Aorta (tissue), 5 donors: ENCODE results near the gene CH25H. TPM values are rescaled to one million over a fixed set of nuclear protein-coding genes. Genes with fewer than 3 reads are reported as not detected.
"Not testable (repeated sequence)": the region's sequence is repeated elsewhere in the genome, so short reads cannot be mapped to it uniquely, and the experiment has no call there.

Experiments used
- ATAC-seq: fragments of 200-7000 bp; cut with Tn5 transposase; one replicate; pipeline ENCODE4 v1.9.1; 2022; ENCODE audit warnings: moderate library complexity; ENCODE audit not compliant: low FRiP score
- DNase-seq, 2 donors: peaks; one replicate each; pipeline ENCODE4 v3.0.0-alpha.2; 2020
- H3K27ac ChIP-seq, 2 donors: one replicate each; pipeline ENCODE4 v1.5.1; 2013; ENCODE audit warnings: low read length in 2 of 2, mild to moderate bottlenecking in 2 of 2, moderate library complexity in 2 of 2, control low read depth in 1 of 2, inconsistent platforms in 1 of 2, low read depth in 1 of 2
- H3K27me3 ChIP-seq, 2 donors: one replicate each; pipeline ENCODE4 v1.6.1; 2013; ENCODE audit warnings: control low read depth in 1 of 2, low read length in 1 of 2, mild to moderate bottlenecking in 1 of 2, moderate library complexity in 1 of 2; ENCODE audit not compliant: insufficient read depth in 2 of 2, control insufficient read depth in 1 of 2
- H3K36me3 ChIP-seq, 2 donors: one replicate each; pipeline ENCODE4 v1.6.1; 2013; ENCODE audit warnings: control low read depth in 1 of 2, low read length in 1 of 2, mild to moderate bottlenecking in 1 of 2; ENCODE audit not compliant: insufficient read depth in 2 of 2, control insufficient read depth in 1 of 2
- H3K4me1 ChIP-seq, 2 donors: one replicate each; pipeline ENCODE4 v1.6.1; 2013; ENCODE audit warnings: low read length in 2 of 2, control low read depth in 1 of 2, mild to moderate bottlenecking in 1 of 2, moderate library complexity in 1 of 2; ENCODE audit not compliant: insufficient read depth in 2 of 2, control insufficient read depth in 1 of 2
- H3K4me3 ChIP-seq, 2 donors: one replicate each; pipeline ENCODE4 v1.5.1; 2013; ENCODE audit warnings: low read length in 2 of 2, control low read depth in 1 of 2, mild to moderate bottlenecking in 1 of 2
- H3K9me3 ChIP-seq: one replicate; pipeline ENCODE4 v1.6.1; 2013; ENCODE audit warnings: mild to moderate bottlenecking, low read length; ENCODE audit not compliant: control insufficient read depth
- WGBS, 2 donors: extraction: QIAGEN DNeasy Blood & Tissue Kit; methylation state at CpG; one replicate each; pipeline ENCODE4 v1.1.7; 2013; 5-methylcytosine and 5-hydroxymethylcytosine counted together
- intact Hi-C, 2 donors: fragments of 100-400 bp; cut with DNase I; formaldehyde crosslinking; loops; one replicate each; pipeline versions ENCODE4 v1.14.2 to v1.15.0; 2022
- polyA plus RNA-seq, 2 donors: library from polyadenylated mRNA; stranded (reverse); fragments of 200-250 nt; gene quantifications; one replicate each; pipeline ENCODE4 v1.2.3, GENCODE V29; 2013
- total RNA-seq, 2 donors: library from RNA; stranded (reverse); fragmentation: NEBNext Ultra II Directional; extraction: Animal tissue kit (Norgen Biotek cat#: 25700); gene quantifications; one replicate each; pipeline ENCODE4 v1.2.1, GENCODE V29; 2021
- donor health status: healthy with polysubstance abuse.
- donor health status: Bipolar disorder and iron deficiency.
- donor health status: DM: no; HTN: no; CAD: no.
- donor health status: DM: no; HTN: no; CAD: no.
- donor health status: DM: yes; HTN: yes; CAD: no.

The CH25H gene
- total and polyA plus RNA-seq, 4 donors = 1.0 to 2.4 (median 1.7) TPM; not detected in 1

GRCh38 chr10:89191301-89191700 is 15.8 kb downstream of the CH25H start:
- H3K27ac ChIP-seq, H3K9me3 ChIP-seq, H3K36me3 ChIP-seq, ATAC-seq, H3K4me3 ChIP-seq, intact Hi-C loops, H3K4me1 ChIP-seq, H3K27me3 ChIP-seq, DNase-seq: not testable (repeated sequence)
- 87 to 92% methylated on average over 3 of the region's 3 CpGs for WGBS, 2 donors

- no peak for DNase-seq
- no peak for ATAC-seq
- WGBS, 2 donors = 93 to 94% methylated on average over 2 of the region's 2 CpGs
- peaks cover 0 to 5% of the 10 kb centered on the region in 2 donors for H3K4me1 ChIP-seq
- H3K27me3 ChIP-seq = no peaks in the 10 kb centered on the region
- H3K4me3 ChIP-seq = no peak overlapping the region
- no peak overlapping the region for H3K27ac ChIP-seq
- H3K36me3 ChIP-seq = no peaks in the 10 kb centered on the region
- intact Hi-C loops = no loop called here
- no peaks in the 10 kb centered on the region for H3K9me3 ChIP-seq
These were observed 17.8 kb downstream of the CH25H start for GRCh38 chr10:89189211-89189734.

- DNase-seq (no peak), ATAC-seq (no peak)
- intact Hi-C loops = no loop called here
- Histone ChIP-seq H3K36me3 (no peaks in the 10 kb centered on the region), H3K4me1 (peaks cover 0 to 5% of the 10 kb centered on the region in 2 donors), H3K9me3 (peaks cover 1% of the 10 kb centered on the region), H3K27me3 (no peaks in the 10 kb centered on the region), H3K27ac (no peak overlapping the region), H3K4me3 (no peak overlapping the region)
These were observed 21.5 kb downstream of the CH25H start for GRCh38 chr10:89185658-89186057.

- 47 to 56% methylated on average over 3 of the region's 3 CpGs for whole genome bisulfite sequencing, 2 donors
- Histone ChIP-seq H3K4me3 (no peak overlapping the region), H3K4me1 (peaks cover 0 to 5% of the 10 kb centered on the region in 2 donors), H3K9me3 (peaks cover 3% of the 10 kb centered on the region), H3K27me3 (no peaks in the 10 kb centered on the region), H3K36me3 (no peaks in the 10 kb centered on the region), H3K27ac (no peak overlapping the region)
- DNase-seq (no peak), ATAC-seq (no peak)
- intact Hi-C loops = no loop called here
These were observed 22.5 kb downstream of the CH25H start for GRCh38 chr10:89184638-89185037.

- Histone ChIP-seq H3K36me3 (no peaks in the 10 kb centered on the region), H3K9me3 (peaks cover 3% of the 10 kb centered on the region), H3K4me1 (peaks cover 0 to 5% of the 10 kb centered on the region in 2 donors), H3K27me3 (no peaks in the 10 kb centered on the region), H3K4me3 (no peak overlapping the region), H3K27ac (no peak overlapping the region)
- DNase-seq = no peak
- intact Hi-C loops = no loop called here
- ATAC-seq = no peak
These were observed 23.5 kb downstream of the CH25H start for GRCh38 chr10:89183571-89183970.

GRCh38 chr10:89182894-89183293 is 24.2 kb downstream of the CH25H start:
- ATAC-seq = no peak
- Histone ChIP-seq H3K27ac (no peak overlapping the region), H3K36me3 (no peaks in the 10 kb centered on the region), H3K9me3 (peaks cover 3% of the 10 kb centered on the region), H3K4me1 (peaks cover 0 to 5% of the 10 kb centered on the region in 2 donors), H3K4me3 (no peak overlapping the region), H3K27me3 (no peaks in the 10 kb centered on the region)
- intact Hi-C loops = no loop called here
- no peak for DNase-seq
- WGBS, 2 donors = 86 to 90% methylated on average over 2 of the region's 2 CpGs

GRCh38 chr10:89175816-89176215 is 31.3 kb downstream of the CH25H start:
- Histone ChIP-seq H3K4me1 (no peaks in the 10 kb centered on the region), H3K9me3 (peaks cover 2% of the 10 kb centered on the region), H3K27me3 (peaks cover 0 to 2% of the 10 kb centered on the region in 2 donors), H3K36me3 (no peaks in the 10 kb centered on the region), H3K27ac (no peak overlapping the region), H3K4me3 (no peak overlapping the region)
- intact Hi-C loops = no loop called here
- ATAC-seq (no peak), DNase-seq (no peak)

GRCh38 chr10:89173075-89173474 is 34.0 kb downstream of the CH25H start:
- H3K9me3 ChIP-seq = no peaks in the 10 kb centered on the region
- peaks cover 0 to 2% of the 10 kb centered on the region in 2 donors for H3K27me3 ChIP-seq
- no peaks in the 10 kb centered on the region for H3K4me1 ChIP-seq
- H3K27ac ChIP-seq = no peak overlapping the region
- no peaks in the 10 kb centered on the region for H3K36me3 ChIP-seq
- no peak for DNase-seq
- intact Hi-C loops = no loop called here
- ATAC-seq = no peak
- no peak overlapping the region for H3K4me3 ChIP-seq

GRCh38 chr10:89171996-89172395 is 35.1 kb downstream of the CH25H start:
- intact Hi-C loops = no loop called here
- DNase-seq = no peak

More at GRCh38 chr10:89171996-89172395, 35.1 kb downstream of the CH25H start:
- peaks cover 0 to 2% of the 10 kb centered on the region in 2 donors for H3K27me3 ChIP-seq
- H3K4me1 ChIP-seq = no peaks in the 10 kb centered on the region
- no peaks in the 10 kb centered on the region for H3K36me3 ChIP-seq
- no peak overlapping the region for H3K27ac ChIP-seq
- WGBS, 2 donors = 57 to 66% methylated on average over 4 of the region's 4 CpGs
- H3K4me3 ChIP-seq = no peak overlapping the region
- H3K9me3 ChIP-seq = no peaks in the 10 kb centered on the region
- no peak for ATAC-seq
